ENCODE data around the gene SRGAP1. TPM values are rescaled to one million over a fixed set of nuclear protein-coding genes. Genes with fewer than 3 reads are reported as not detected.

Gene SRGAP1
- total RNA-seq, 1 donor from 2014 or later, result 14.8 TPM

- Mint-ChIP-seq H3K4me1 (peaks cover 19% of the 10 kb centered on the region), H3K4me3 (no peak overlapping the region)
Observed at GRCh38 chr12:63867053-63867452, 22.6 kb downstream of the SRGAP1 start.

GRCh38 chr12:63869656-63870055, 25.2 kb downstream of the SRGAP1 start:
- no peak for DNase-seq (ENCODE audit: low read depth, low spot score)
- Mint-ChIP-seq H3K27me3 (ENCODE audit: low read depth) (no peaks in the 10 kb centered on the region), H3K4me1 (peaks cover 9% of the 10 kb centered on the region), H3K36me3 (ENCODE audit: low read depth) (no peaks in the 10 kb centered on the region), H3K9me3 (no peaks in the 10 kb centered on the region), H3K4me3 (no peak overlapping the region), H3K27ac (ENCODE audit: unreplicated experiment) (no peak overlapping the region)
- TF ChIP-seq CTCF (conservative IDR thresholded peaks at IDR 0.05), result no peak

More at GRCh38 chr12:63867053-63867452, 22.6 kb downstream of the SRGAP1 start:
- no peak for DNase-seq (ENCODE audit: low read depth, low spot score)
- Mint-ChIP-seq H3K9me3 (no peaks in the 10 kb centered on the region), H3K27me3 (ENCODE audit: low read depth) (no peaks in the 10 kb centered on the region), H3K36me3 (ENCODE audit: low read depth) (no peaks in the 10 kb centered on the region), H3K27ac (ENCODE audit: unreplicated experiment) (no peak overlapping the region)
- no peak for TF ChIP-seq CTCF (conservative IDR thresholded peaks at IDR 0.05)

GRCh38 chr12:63870838-63871237, 26.3 kb downstream of the SRGAP1 start:
- no peak for DNase-seq (ENCODE audit: low read depth, low spot score)
- H3K4me1 Mint-ChIP-seq, result peaks cover 9% of the 10 kb centered on the region
- no peaks in the 10 kb centered on the region for H3K36me3 Mint-ChIP-seq (ENCODE audit: low read depth)
- H3K27me3 Mint-ChIP-seq (ENCODE audit: low read depth), result no peaks in the 10 kb centered on the region
- no peak overlapping the region for H3K4me3 Mint-ChIP-seq
- H3K27ac Mint-ChIP-seq (ENCODE audit: unreplicated experiment), result no peak overlapping the region
- no peak for TF ChIP-seq CTCF (conservative IDR thresholded peaks at IDR 0.05)
- no peaks in the 10 kb centered on the region for H3K9me3 Mint-ChIP-seq

GRCh38 chr12:63874897-63875480, 30.5 kb downstream of the SRGAP1 start:
- Mint-ChIP-seq H3K4me3 (no peak overlapping the region), H3K4me1 (peaks cover 10% of the 10 kb centered on the region), H3K27ac (ENCODE audit: unreplicated experiment) (no peak overlapping the region), H3K9me3 (no peaks in the 10 kb centered on the region), H3K27me3 (ENCODE audit: low read depth) (no peaks in the 10 kb centered on the region), H3K36me3 (ENCODE audit: low read depth) (no peaks in the 10 kb centered on the region)
- no peak for TF ChIP-seq CTCF (conservative IDR thresholded peaks at IDR 0.05)
- DNase-seq (ENCODE audit: low read depth, low spot score), result no peak

GRCh38 chr12:63875703-63876102, 31.2 kb downstream of the SRGAP1 start:
- H3K4me3 Mint-ChIP-seq, result no peak overlapping the region
- peaks cover 13% of the 10 kb centered on the region for H3K4me1 Mint-ChIP-seq
- H3K36me3 Mint-ChIP-seq (ENCODE audit: low read depth), result no peaks in the 10 kb centered on the region
- DNase-seq (ENCODE audit: low read depth, low spot score), result no peak
- H3K27ac Mint-ChIP-seq (ENCODE audit: unreplicated experiment), result no peak overlapping the region
- H3K9me3 Mint-ChIP-seq, result no peaks in the 10 kb centered on the region
- H3K27me3 Mint-ChIP-seq (ENCODE audit: low read depth), result no peaks in the 10 kb centered on the region
- TF ChIP-seq CTCF (conservative IDR thresholded peaks at IDR 0.05), result no peak
